ENCODE data around the gene ACAA2. TPM values are rescaled to one million over a fixed set of nuclear protein-coding genes. Genes with fewer than 3 reads are reported as not detected.

The ACAA2 gene
- total RNA-seq, 1 experiment from 2014 or later: 18.2 TPM

DNA sequence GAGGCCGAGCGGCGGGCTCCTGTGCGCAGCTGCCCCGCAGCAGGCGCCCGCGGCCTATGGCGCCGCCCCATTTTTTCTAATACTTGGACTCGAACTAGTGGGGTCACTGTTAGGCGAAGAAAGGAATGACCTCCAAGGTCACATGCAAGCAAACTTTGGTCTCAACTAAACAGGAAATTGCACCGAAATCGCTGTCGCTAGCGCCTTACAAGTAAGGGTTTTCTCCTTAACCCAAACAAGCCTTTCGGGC, 339 bp downstream of the ACAA2 start:
- intact Hi-C loops (cut with micrococcal nuclease): no loop called here
- Histone ChIP-seq H3K9me2 (ENCODE audit: insufficient read depth) (no peaks in the 10 kb centered on the region), H3K36me3 (ENCODE audit: control insufficient read depth in 1 of 2, insufficient read depth in 2 of 2, low read length in 2 of 2) (no peaks in the 10 kb centered on the region), H3K4me3 (replicated peaks in 1 of 2; ENCODE audit: low read depth in 1 of 2, low read length in 2 of 2) (peak overlapping the region; percentile 80 to 88), H3K27ac (ENCODE audit: low read depth, low read length) (peak overlapping the region; percentile 67; the same call in 1 of the 2 replicates), H3K27me3 (ENCODE audit: insufficient read depth, low read length) (no peaks in the 10 kb centered on the region), H2AFZ (ENCODE audit: low read depth, low read length, poor library complexity, severe bottlenecking) (no peak overlapping the region), H4K20me1 (ENCODE audit: insufficient read depth) (no peaks in the 10 kb centered on the region), H3K9me3 (ENCODE audit: control insufficient read depth in 1 of 2, insufficient read depth in 1 of 2, low read depth in 1 of 2, low read length in 2 of 2) (no peaks in the 10 kb centered on the region), H3K4me1 (ENCODE audit: control insufficient read depth in 1 of 2, insufficient read depth in 2 of 2, low read length in 2 of 2) (peaks cover 5 to 20% of the 10 kb centered on the region in 2 experiments; a peak in 3 of 4 replicates), H3K9ac (ENCODE audit: low read length) (peak overlapping the region; percentile 79), H3K4me2 (ENCODE audit: low read length) (peak overlapping the region; percentile 97), H3K79me2 (ENCODE audit: insufficient read depth, low read length) (no peaks in the 10 kb centered on the region)
- POLR2A ChIA-PET: no interaction called here
- BruUV-seq (replicated peaks): no TSS peak
- DNase-seq (ENCODE audit: low read depth, low spot score): no peak
- RAD21 ChIA-PET (ENCODE audit: low non-redundant PET in 1 of 2, low total read pairs in 2 of 2, uncharacterized antibody in 2 of 2, unreplicated experiment in 2 of 2): no interaction called here
- CTCF ChIA-PET: no interaction called here
- TF ChIP-seq CBX3 (IDR thresholded peaks at IDR 0.05; ENCODE audit: low read depth) (no peak), SIN3A (IDR thresholded peaks at IDR 0.05; ENCODE audit: low read depth) (no peak), RAD21 (IDR thresholded peaks at IDR 0.05; ENCODE audit: low read depth) (no peak), POLR2AphosphoS5 (IDR thresholded peaks at IDR 0.05; ENCODE audit: low read depth, low read length) (no peak)
- no peak for ATAC-seq

DNA sequence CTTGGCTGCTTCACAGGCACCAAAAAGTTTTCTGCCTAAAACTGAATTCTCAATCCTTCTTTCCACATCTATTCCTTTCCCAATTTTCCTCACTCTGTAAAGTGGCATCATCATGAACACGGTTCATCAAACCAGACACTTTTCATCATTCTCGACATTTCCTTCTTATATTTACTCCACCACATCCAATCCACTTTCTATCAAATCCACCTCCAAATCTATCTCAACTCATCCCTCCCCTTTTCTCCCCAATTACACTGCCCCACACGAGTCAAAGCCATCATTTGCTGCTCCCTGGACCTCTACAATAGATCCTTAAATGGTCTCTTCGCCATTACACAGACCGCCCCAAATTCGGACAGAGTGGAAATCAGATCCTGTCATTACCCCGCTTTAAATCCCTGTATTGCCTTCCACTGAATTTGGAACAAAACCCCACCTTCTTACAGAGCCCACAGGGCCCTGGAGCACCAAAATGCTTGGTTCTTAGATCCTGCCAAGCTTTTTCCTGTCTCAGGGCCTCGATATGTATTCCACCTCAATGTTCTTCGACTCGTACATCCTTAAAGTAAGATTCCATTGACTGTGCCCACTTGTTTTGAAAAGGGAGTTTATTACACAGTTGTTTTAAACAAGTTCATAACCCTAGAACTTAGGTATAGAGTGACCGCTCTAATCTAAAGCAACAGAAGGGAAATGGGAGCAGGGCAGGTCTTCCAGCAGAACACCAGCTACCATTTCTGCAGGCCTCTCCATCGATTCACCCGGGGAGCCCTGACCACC, 856 bp downstream of the ACAA2 start:
- Histone ChIP-seq H3K9me3 (ENCODE audit: control insufficient read depth in 1 of 2, insufficient read depth in 1 of 2, low read depth in 1 of 2, low read length in 2 of 2) (no peaks in the 10 kb centered on the region), H4K20me1 (ENCODE audit: insufficient read depth) (no peaks in the 10 kb centered on the region), H3K4me2 (ENCODE audit: low read length) (peak overlapping the region; percentile 97), H3K27ac (ENCODE audit: low read depth, low read length) (no peak overlapping the region; the same call in 1 of the 2 replicates), H3K4me3 (replicated peaks in 1 of 2; ENCODE audit: low read depth in 1 of 2, low read length in 2 of 2) (peak overlapping the region in 1 of 2 experiments; percentile 88; a peak in 2 of 4 replicates), H3K79me2 (ENCODE audit: insufficient read depth, low read length) (no peaks in the 10 kb centered on the region), H3K4me1 (ENCODE audit: control insufficient read depth in 1 of 2, insufficient read depth in 2 of 2, low read length in 2 of 2) (peaks cover 5 to 16% of the 10 kb centered on the region in 2 experiments; a peak in 3 of 4 replicates), H2AFZ (ENCODE audit: low read depth, low read length, poor library complexity, severe bottlenecking) (no peak overlapping the region), H3K27me3 (ENCODE audit: insufficient read depth, low read length) (no peaks in the 10 kb centered on the region), H3K36me3 (ENCODE audit: control insufficient read depth in 1 of 2, insufficient read depth in 2 of 2, low read length in 2 of 2) (no peaks in the 10 kb centered on the region), H3K9me2 (ENCODE audit: insufficient read depth) (no peaks in the 10 kb centered on the region), H3K9ac (ENCODE audit: low read length) (no peak overlapping the region)
- ATAC-seq: no peak
- POLR2A ChIA-PET: no interaction called here
- intact Hi-C loops (cut with micrococcal nuclease): no loop called here
- no peak for DNase-seq (ENCODE audit: low read depth, low spot score)
- RAD21 ChIA-PET (ENCODE audit: low non-redundant PET in 1 of 2, low total read pairs in 2 of 2, uncharacterized antibody in 2 of 2, unreplicated experiment in 2 of 2): no interaction called here
- CTCF ChIA-PET: no interaction called here
- BruUV-seq (replicated peaks): no TSS peak
- TF ChIP-seq SIN3A (IDR thresholded peaks at IDR 0.05; ENCODE audit: low read depth) (no peak), CBX3 (IDR thresholded peaks at IDR 0.05; ENCODE audit: low read depth) (no peak), TCF7L2 (IDR thresholded peaks at IDR 0.05; ENCODE audit: borderline replicate concordance, extremely low read depth, insufficient read depth, insufficient read length) (no peak), EZH2 (IDR thresholded peaks at IDR 0.05) (no peak), ZFX (IDR thresholded peaks at IDR 0.05) (no peak), EGR1 (IDR thresholded peaks at IDR 0.05; ENCODE audit: low read depth) (no peak), YY1 (IDR thresholded peaks at IDR 0.05; ENCODE audit: extremely low read depth, insufficient replicate concordance, low read depth, low read length) (no peak), RAD21 (IDR thresholded peaks at IDR 0.05; ENCODE audit: low read depth) (no peak), ZNF274 (IDR thresholded peaks at IDR 0.05; ENCODE audit: low read depth, low read length) (no peak), ELF1 (IDR thresholded peaks at IDR 0.05; ENCODE audit: borderline replicate concordance, low read depth) (no peak)
- TF ChIP-seq, protein P1, sequence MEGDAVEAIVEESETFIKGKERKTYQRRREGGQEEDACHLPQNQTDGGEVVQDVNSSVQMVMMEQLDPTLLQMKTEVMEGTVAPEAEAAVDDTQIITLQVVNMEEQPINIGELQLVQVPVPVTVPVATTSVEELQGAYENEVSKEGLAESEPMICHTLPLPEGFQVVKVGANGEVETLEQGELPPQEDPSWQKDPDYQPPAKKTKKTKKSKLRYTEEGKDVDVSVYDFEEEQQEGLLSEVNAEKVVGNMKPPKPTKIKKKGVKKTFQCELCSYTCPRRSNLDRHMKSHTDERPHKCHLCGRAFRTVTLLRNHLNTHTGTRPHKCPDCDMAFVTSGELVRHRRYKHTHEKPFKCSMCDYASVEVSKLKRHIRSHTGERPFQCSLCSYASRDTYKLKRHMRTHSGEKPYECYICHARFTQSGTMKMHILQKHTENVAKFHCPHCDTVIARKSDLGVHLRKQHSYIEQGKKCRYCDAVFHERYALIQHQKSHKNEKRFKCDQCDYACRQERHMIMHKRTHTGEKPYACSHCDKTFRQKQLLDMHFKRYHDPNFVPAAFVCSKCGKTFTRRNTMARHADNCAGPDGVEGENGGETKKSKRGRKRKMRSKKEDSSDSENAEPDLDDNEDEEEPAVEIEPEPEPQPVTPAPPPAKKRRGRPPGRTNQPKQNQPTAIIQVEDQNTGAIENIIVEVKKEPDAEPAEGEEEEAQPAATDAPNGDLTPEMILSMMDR (IDR thresholded peaks at IDR 0.05 in 2 of 3, conservative IDR thresholded peaks at IDR 0.05 in 1 of 3; ENCODE audit: borderline replicate concordance in 1 of 3, insufficient read depth in 1 of 3, low read depth in 2 of 3, low read length in 2 of 3): no peak
- TF ChIP-seq, protein P2, sequence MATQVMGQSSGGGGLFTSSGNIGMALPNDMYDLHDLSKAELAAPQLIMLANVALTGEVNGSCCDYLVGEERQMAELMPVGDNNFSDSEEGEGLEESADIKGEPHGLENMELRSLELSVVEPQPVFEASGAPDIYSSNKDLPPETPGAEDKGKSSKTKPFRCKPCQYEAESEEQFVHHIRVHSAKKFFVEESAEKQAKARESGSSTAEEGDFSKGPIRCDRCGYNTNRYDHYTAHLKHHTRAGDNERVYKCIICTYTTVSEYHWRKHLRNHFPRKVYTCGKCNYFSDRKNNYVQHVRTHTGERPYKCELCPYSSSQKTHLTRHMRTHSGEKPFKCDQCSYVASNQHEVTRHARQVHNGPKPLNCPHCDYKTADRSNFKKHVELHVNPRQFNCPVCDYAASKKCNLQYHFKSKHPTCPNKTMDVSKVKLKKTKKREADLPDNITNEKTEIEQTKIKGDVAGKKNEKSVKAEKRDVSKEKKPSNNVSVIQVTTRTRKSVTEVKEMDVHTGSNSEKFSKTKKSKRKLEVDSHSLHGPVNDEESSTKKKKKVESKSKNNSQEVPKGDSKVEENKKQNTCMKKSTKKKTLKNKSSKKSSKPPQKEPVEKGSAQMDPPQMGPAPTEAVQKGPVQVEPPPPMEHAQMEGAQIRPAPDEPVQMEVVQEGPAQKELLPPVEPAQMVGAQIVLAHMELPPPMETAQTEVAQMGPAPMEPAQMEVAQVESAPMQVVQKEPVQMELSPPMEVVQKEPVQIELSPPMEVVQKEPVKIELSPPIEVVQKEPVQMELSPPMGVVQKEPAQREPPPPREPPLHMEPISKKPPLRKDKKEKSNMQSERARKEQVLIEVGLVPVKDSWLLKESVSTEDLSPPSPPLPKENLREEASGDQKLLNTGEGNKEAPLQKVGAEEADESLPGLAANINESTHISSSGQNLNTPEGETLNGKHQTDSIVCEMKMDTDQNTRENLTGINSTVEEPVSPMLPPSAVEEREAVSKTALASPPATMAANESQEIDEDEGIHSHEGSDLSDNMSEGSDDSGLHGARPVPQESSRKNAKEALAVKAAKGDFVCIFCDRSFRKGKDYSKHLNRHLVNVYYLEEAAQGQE (IDR thresholded peaks at IDR 0.05; ENCODE audit: low read depth): no peak
